ENCODE measurements around the gene NTSR1.

The NTSR1 gene

GRCh38 chr20:62699741-62700140 lies 8.9 kb upstream of the NTSR1 start:
- TF ChIP-seq ZFX (IDR thresholded peaks at IDR 0.05; ENCODE audit: borderline replicate concordance): no peak
- no peak overlapping the region for H3K27ac ChIP-seq

- H3K27ac ChIP-seq: no peak overlapping the region
- TF ChIP-seq ZFX (IDR thresholded peaks at IDR 0.05; ENCODE audit: borderline replicate concordance) (no peak), CTCF (IDR thresholded peaks at IDR 0.05) (no peak)
These were observed 8.2 kb upstream of the NTSR1 start for GRCh38 chr20:62700261-62700930.

GRCh38 chr20:62701161-62702012 lies 7.2 kb upstream of the NTSR1 start:
- TF ChIP-seq ZFX (IDR thresholded peaks at IDR 0.05; ENCODE audit: borderline replicate concordance): no peak
- TF ChIP-seq CTCF (IDR thresholded peaks at IDR 0.05): no peak
- H3K27ac ChIP-seq: no peak overlapping the region

- no peak overlapping the region for H3K27ac ChIP-seq
- TF ChIP-seq ZFX (IDR thresholded peaks at IDR 0.05; ENCODE audit: borderline replicate concordance) (no peak), CTCF (IDR thresholded peaks at IDR 0.05) (no peak)
These were observed 6.7 kb upstream of the NTSR1 start for GRCh38 chr20:62702013-62702300.

- no peak overlapping the region for H3K27ac ChIP-seq
These were observed 5.5 kb upstream of the NTSR1 start for GRCh38 chr20:62702895-62703852.

GRCh38 chr20:62703853-62704228 lies 4.8 kb upstream of the NTSR1 start:
- no peak overlapping the region for H3K27ac ChIP-seq
- no peak for TF ChIP-seq CTCF (IDR thresholded peaks at IDR 0.05)
- TF ChIP-seq ZFX (IDR thresholded peaks at IDR 0.05; ENCODE audit: borderline replicate concordance): no peak

More at GRCh38 chr20:62702895-62703852, 5.5 kb upstream of the NTSR1 start:
- TF ChIP-seq ZFX (IDR thresholded peaks at IDR 0.05; ENCODE audit: borderline replicate concordance) (no peak), CTCF (IDR thresholded peaks at IDR 0.05) (no peak)

GRCh38 chr20:62704341-62704948 lies 4.2 kb upstream of the NTSR1 start:
- no peak overlapping the region for H3K27ac ChIP-seq
- TF ChIP-seq CTCF (IDR thresholded peaks at IDR 0.05) (no peak), ZFX (IDR thresholded peaks at IDR 0.05; ENCODE audit: borderline replicate concordance) (no peak)
